HepG2 (cell line): ENCODE measurements around the gene PARVB. TPM values are rescaled to one million over a fixed set of nuclear protein-coding genes. Genes with fewer than 3 reads are reported as not detected.
A peak's percentile ranks its signal among the peaks of the same experiment; 100 is the strongest.

Experiments used
- ATAC-seq: fragments of 200-7000 bp; cut with Tn5 transposase; 3 replicates; pipeline ENCODE4 v1.9.1; 2020; ENCODE audit warnings: mild to moderate bottlenecking, moderate library complexity
- BruUV-seq: library from RNA; stranded (reverse); fragments of 400-500 nt; replicated peaks from 2 replicates; lab custom pipeline; 2021; lab: Mats Ljungman, UMichigan
- CTCF ChIA-PET: fragments of 300-600 bp; formaldehyde crosslinking; extraction: SDS; loops from one replicate; lab custom pipeline; 2021; ENCODE audit warnings: low total read pairs, inconsistent platforms, low intra/inter-chr PET ratio; lab: Yijun Ruan, JAX
- POLR2A ChIA-PET: fragments of 350-600 bp; sonication (Branson Sonifier 250); formaldehyde crosslinking; loops from one replicate; lab custom pipeline; 2020; ENCODE audit warnings: antibody characterized with exemption, inconsistent platforms; lab: Yijun Ruan, JAX
- DNase-seq: peaks from one replicate; pipeline ENCODE4 v3.0.0-alpha.2; 2015; ENCODE audit warnings: low spot score
- FAIRE-seq: peaks from 3 replicates; lab custom pipeline; 2011; peaks lifted over from hg19 to GRCh38; lab: Jason Lieb, UNC
- H2AFZ ChIP-seq: one replicate; pipeline ENCODE4 v1.6.1; 2011; ENCODE audit warnings: low read length, inconsistent platforms
- H3K27ac ChIP-seq: fragments of 300-600 bp; 3 replicates; pipeline ENCODE4 v1.8.0; 2011; ENCODE audit warnings: mixed run types, mild to moderate bottlenecking, mixed read lengths, low read length, inconsistent platforms; ENCODE audit not compliant: insufficient read depth; ENCODE audit errors: extremely low read length
- H3K27me3 ChIP-seq, 2 experiments: fragments of 200-600 bp in 1 of 2; 2 replicates in 1 of 2; 3 replicates in 1 of 2; pipeline versions ENCODE4 v1.6.0 to v1.8.0; 2011; ENCODE audit warnings: low read length in 2 of 2, mild to moderate bottlenecking in 2 of 2, moderate library complexity in 2 of 2, inconsistent platforms in 1 of 2; ENCODE audit not compliant: insufficient read depth in 2 of 2, control insufficient read depth in 1 of 2
- H3K36me3 ChIP-seq, 2 experiments: fragments of 200-600 bp in 1 of 2; replicated peaks in 1 of 2; 2 replicates in 1 of 2; 3 replicates in 1 of 2; pipeline versions ENCODE4 v1.5.1 to v1.8.0; 2011; ENCODE audit warnings: low read length in 2 of 2, inconsistent platforms in 1 of 2; ENCODE audit not compliant: insufficient read depth in 2 of 2, control insufficient read depth in 1 of 2
- H3K4me1 ChIP-seq: 2 replicates; pipeline ENCODE4 v1.5.1; 2012; ENCODE audit warnings: low read length, inconsistent platforms; ENCODE audit not compliant: insufficient read depth
- H3K4me2 ChIP-seq: 2 replicates; pipeline ENCODE4 v1.6.0; 2011; ENCODE audit warnings: low read depth, low read length, inconsistent platforms
- H3K4me3 ChIP-seq, 3 experiments: fragments of 200-600 bp in 1 of 3; sonication (generic), shearing (Covaris generic) in 1 of 3; replicated peaks in 1 of 3; 2 replicates each; pipeline ENCODE4 v1.5.1; 2011 to 2016; ENCODE audit warnings: low read length in 3 of 3, inconsistent platforms in 2 of 3, low read depth in 2 of 3, mild to moderate bottlenecking in 2 of 3, control low read depth in 1 of 3, mixed read lengths in 1 of 3; ENCODE audit not compliant: insufficient read depth in 1 of 3
- H3K79me2 ChIP-seq: one replicate; pipeline ENCODE4 v1.6.1; 2011; ENCODE audit warnings: low read length, inconsistent platforms; ENCODE audit not compliant: insufficient read depth
- H3K9ac ChIP-seq: 2 replicates; pipeline ENCODE4 v1.6.0; 2011; ENCODE audit warnings: mild to moderate bottlenecking, low read depth, low read length, inconsistent platforms; ENCODE audit not compliant: insufficient read depth
- H3K9me3 ChIP-seq: 2 replicates; pipeline ENCODE4 v1.5.1; 2012; ENCODE audit warnings: mild to moderate bottlenecking, low read length
- H4K20me1 ChIP-seq: 2 replicates; pipeline ENCODE4 v1.6.0; 2011; ENCODE audit warnings: inconsistent platforms, mild to moderate bottlenecking, low read length, moderate library complexity; ENCODE audit not compliant: insufficient read depth
- MLXIP ChIP-seq: sonication (generic); formaldehyde crosslinking; IDR thresholded peaks from 2 replicates; pipeline ENCODE4 v1.9.0; 2021; ENCODE audit warnings: missing genetic modification reagents, borderline replicate concordance
- MNT ChIP-seq: fragments of 450-650 bp; IDR thresholded peaks from 2 replicates; pipeline ENCODE4 v1.6.1; 2016
- WGBS: methylation state at CpG from one replicate; pipeline ENCODE4 v1.1.6; 2017; ENCODE audit warnings: low lambda C conversion rate; 5-methylcytosine and 5-hydroxymethylcytosine counted together
- in situ Hi-C: cut with HindIII; loops from 2 replicates; pipeline ENCODE4 v1.10.0; 2017; ENCODE audit warnings: low pct_unique_long_range_greater_than_20kb; ENCODE audit not compliant: extremely low pct_ligation_motif_present
- intact Hi-C: fragments of 100-400 bp; cut with micrococcal nuclease; formaldehyde crosslinking; loops from one replicate; pipeline ENCODE4 v1.10.0; 2022; ENCODE audit not compliant: unreplicated experiment
- polyA plus RNA-seq, 8 experiments: library from polyadenylated mRNA; depleted of rRNA in 3 of 8; stranded (reverse) in 7 of 8; unstranded in 1 of 8; fragments of >200 nt; fragmentation: Illumina TruSeq in 4 of 8; extraction: Trizol in 4 of 8; gene quantifications; 2 replicates each; pipeline versions ENCODE4 v1.2.1 to v1.2.3, GENCODE V29; 2011 to 2016; ENCODE audit warnings: low read depth in 4 of 8, missing spikeins in 1 of 8, mixed read lengths in 1 of 8; ENCODE audit not compliant: insufficient read depth in 1 of 8
- total RNA-seq, 5 experiments: library from RNA; depleted of rRNA; stranded (reverse); fragments of >200 nt; fragmentation: Illumina TruSeq; extraction: Trizol; gene quantifications; 2 replicates each; pipeline ENCODE4 v1.2.3, GENCODE V29; 2016; ENCODE audit warnings: low read depth in 1 of 5

The PARVB gene
- total and polyA plus RNA-seq, 2 of the 13 experiments (the other 11 are each of a cell fraction or from before 2014, with no cell fraction given): 0.11 to 0.15 TPM

GRCh38 chr22:44146088-44146861 lies 122.2 kb downstream of the PARVB start:
- no peak for FAIRE-seq
- TF ChIP-seq MNT (peak; percentile 99), MLXIP (CRISPR knock-in tag) (no peak)
- TF ChIP-seq, all 625 proteins: peak for 1

More at GRCh38 chr22:44146088-44146861, 122.2 kb downstream of the PARVB start:
- H3K27me3 ChIP-seq: 0 out of 5 replicates have a peak, but pooled peaks cover 0 to 2% of the 10 kb centered on the region in 2 experiments
- in situ Hi-C loops: no loop called here
- no peaks in the 10 kb centered on the region for H3K36me3 ChIP-seq
- no peak overlapping the region for H3K9ac ChIP-seq
- no TSS peak for BruUV-seq
- no peak overlapping the region for H3K4me3 ChIP-seq
- CTCF ChIA-PET: no interaction called here
- POLR2A ChIA-PET: no interaction called here
- H3K27ac ChIP-seq: no peak overlapping the region
- no peaks in the 10 kb centered on the region for H3K4me1 ChIP-seq
- no peak overlapping the region for H2AFZ ChIP-seq
- no peak for ATAC-seq
- no peaks in the 10 kb centered on the region for H4K20me1 ChIP-seq
- H3K79me2 ChIP-seq: no peaks in the 10 kb centered on the region
- 52% methylated on average over 31 of the region's 33 CpGs for WGBS
- H3K9me3 ChIP-seq: no peaks in the 10 kb centered on the region
- intact Hi-C loops: no loop called here
- H3K4me2 ChIP-seq: no peak overlapping the region
- DNase-seq: no peak
